ENCODE data around the gene DENND1B. TPM values are rescaled to one million over a fixed set of nuclear protein-coding genes. Genes with fewer than 3 reads are reported as not detected.

DENND1B gene
- polyA plus RNA-seq, 1 donor (not counting 4 experiments of a cell fraction or from before 2014, with no cell fraction given): 7.6 TPM

DNA sequence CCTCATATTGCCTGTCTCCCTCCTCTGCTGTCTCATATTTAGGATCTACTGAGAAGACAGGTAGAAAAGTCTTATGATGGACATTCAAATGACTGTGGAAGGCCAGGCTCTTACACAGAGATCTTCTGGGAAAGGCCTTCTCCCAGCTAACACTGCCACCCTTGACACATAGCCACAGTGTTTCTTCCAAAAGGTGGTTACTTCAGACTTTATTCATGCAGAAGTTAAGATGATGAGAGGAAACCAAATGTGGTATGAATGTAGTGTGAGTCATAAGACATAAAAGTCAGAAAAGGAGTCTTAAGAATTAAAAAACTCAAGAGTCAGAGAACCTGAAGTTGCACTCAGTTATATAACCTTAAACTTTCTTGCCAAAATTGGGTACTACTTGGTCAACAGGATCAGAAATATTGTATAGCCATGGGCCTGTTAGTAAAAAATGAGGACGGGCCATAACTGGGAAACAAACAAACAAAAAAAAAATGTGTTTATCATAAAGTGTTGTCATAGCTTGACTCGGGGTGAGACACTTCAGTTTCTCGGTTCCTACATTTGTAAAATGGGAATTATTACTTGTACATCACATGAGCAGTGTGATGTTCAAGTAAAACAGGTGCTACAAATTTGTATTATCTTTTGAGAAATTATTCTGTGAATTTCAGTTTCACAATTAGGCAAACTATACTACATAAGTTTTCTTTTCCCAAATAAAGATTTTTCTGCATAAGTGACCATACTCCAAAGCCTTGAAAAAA is 1.2 kb upstream of the DENND1B start:
- H3K4me3 ChIP-seq (ENCODE audit: control insufficient read depth in 2 of 3, extremely low read depth in 1 of 3, insufficient read depth in 2 of 3, low read depth in 1 of 3, low read length in 3 of 3): no peak overlapping the region
- dilution Hi-C loops (cut with MboI; ENCODE audit: extremely low pct_ligation_motif_present, low sequenced_read_pairs): no loop called here
- no peak for FAIRE-seq
- H3K9me1 ChIP-seq (ENCODE audit: control insufficient read depth, extremely low read depth, insufficient read depth, low read length): no peaks in the 10 kb centered on the region
- H3K27me3 ChIP-seq (ENCODE audit: control insufficient read depth, extremely low read depth, insufficient read depth, low read length): no peaks in the 10 kb centered on the region
- H3K4me2 ChIP-seq (ENCODE audit: control insufficient read depth, extremely low read depth, insufficient read depth, low read depth, low read length): peak overlapping the region; percentile 82
- H3K79me2 ChIP-seq (ENCODE audit: control insufficient read depth, insufficient read depth, low read length): peaks cover 30% of the 10 kb centered on the region
- no peaks in the 10 kb centered on the region for H3K9me3 ChIP-seq (ENCODE audit: control insufficient read depth, low read depth, low read length)
- TF ChIP-seq, protein P1, sequence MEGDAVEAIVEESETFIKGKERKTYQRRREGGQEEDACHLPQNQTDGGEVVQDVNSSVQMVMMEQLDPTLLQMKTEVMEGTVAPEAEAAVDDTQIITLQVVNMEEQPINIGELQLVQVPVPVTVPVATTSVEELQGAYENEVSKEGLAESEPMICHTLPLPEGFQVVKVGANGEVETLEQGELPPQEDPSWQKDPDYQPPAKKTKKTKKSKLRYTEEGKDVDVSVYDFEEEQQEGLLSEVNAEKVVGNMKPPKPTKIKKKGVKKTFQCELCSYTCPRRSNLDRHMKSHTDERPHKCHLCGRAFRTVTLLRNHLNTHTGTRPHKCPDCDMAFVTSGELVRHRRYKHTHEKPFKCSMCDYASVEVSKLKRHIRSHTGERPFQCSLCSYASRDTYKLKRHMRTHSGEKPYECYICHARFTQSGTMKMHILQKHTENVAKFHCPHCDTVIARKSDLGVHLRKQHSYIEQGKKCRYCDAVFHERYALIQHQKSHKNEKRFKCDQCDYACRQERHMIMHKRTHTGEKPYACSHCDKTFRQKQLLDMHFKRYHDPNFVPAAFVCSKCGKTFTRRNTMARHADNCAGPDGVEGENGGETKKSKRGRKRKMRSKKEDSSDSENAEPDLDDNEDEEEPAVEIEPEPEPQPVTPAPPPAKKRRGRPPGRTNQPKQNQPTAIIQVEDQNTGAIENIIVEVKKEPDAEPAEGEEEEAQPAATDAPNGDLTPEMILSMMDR (optimal IDR thresholded peaks at IDR 0.05 in 1 of 3, IDR thresholded peaks at IDR 0.05 in 1 of 3, conservative IDR thresholded peaks at IDR 0.05 in 1 of 3; ENCODE audit: extremely low read depth in 1 of 3, insufficient read depth in 2 of 3, low read length in 3 of 3): no peak
- TF ChIP-seq EZH2 (IDR thresholded peaks at IDR 0.05; ENCODE audit: low read length): no peak
- H4K20me1 ChIP-seq (ENCODE audit: control insufficient read depth, extremely low read depth, insufficient read depth, low read length): no peaks in the 10 kb centered on the region
- peak overlapping the region; percentile 89 for H3K9ac ChIP-seq (ENCODE audit: control insufficient read depth, extremely low read depth, insufficient read depth, low read length)
- DNase-seq (ENCODE audit: low read depth, low spot score): peak; percentile 49
- no peak overlapping the region for H2AFZ ChIP-seq (ENCODE audit: control insufficient read depth, low read length)
- peaks cover 0 to 4% of the 10 kb centered on the region in 2 experiments for H3K36me3 ChIP-seq (ENCODE audit: control insufficient read depth in 2 of 2, extremely low read depth in 1 of 2, insufficient read depth in 2 of 2, low read length in 2 of 2)
- H3K4me1 ChIP-seq (ENCODE audit: control insufficient read depth, extremely low read depth, insufficient read depth, low read length): peaks cover 22% of the 10 kb centered on the region
- H3K27ac ChIP-seq (ENCODE audit: control insufficient read depth, insufficient read depth, low read length): peak overlapping the region; percentile 89

DNA sequence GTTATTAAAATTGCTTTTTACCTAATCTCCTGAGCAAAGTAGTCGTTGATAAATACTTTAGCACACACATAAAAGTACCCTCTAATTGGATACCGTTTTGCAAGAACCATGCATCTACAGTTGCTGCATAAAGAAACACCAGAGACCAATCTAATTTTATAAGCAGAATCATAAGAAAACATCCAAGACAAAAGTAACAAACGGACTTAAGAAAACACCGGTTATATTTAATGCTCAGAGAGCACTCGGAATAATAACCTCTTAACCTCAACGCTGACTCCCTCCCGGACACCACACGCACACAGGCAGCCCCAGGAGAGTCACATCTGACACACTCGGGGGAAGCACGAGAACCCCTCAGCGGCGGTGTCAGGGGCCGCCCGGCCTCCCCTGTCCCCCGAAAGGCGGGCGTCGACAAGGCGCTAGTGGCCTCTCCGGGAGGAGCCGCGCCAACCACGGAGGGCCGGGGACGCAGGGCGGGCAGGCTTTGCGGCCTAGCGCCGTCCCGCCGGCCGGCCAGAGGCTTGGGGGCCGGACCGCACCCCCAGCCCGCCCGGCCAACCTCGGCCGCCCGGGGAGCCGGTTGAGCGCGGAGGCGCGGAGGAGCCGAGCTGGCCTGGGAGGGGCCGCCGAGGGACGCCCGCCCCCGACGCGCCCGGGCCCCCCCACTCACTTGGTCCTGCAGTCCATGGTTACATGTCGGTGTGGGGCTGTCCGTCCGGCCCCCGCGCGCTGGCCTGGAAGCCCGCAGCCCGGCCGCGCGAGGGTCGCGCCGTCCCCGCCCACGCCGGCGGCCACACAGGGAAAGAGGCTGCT is 606 bp downstream of the DENND1B start:
- Histone ChIP-seq H3K27ac (ENCODE audit: control insufficient read depth, insufficient read depth, low read length) (peak overlapping the region; percentile 89), H3K9me3 (ENCODE audit: control insufficient read depth, low read depth, low read length) (no peaks in the 10 kb centered on the region), H3K36me3 (ENCODE audit: control insufficient read depth in 2 of 2, extremely low read depth in 1 of 2, insufficient read depth in 2 of 2, low read length in 2 of 2) (peaks cover 0 to 4% of the 10 kb centered on the region in 2 experiments), H3K79me2 (ENCODE audit: control insufficient read depth, insufficient read depth, low read length) (peaks cover 38% of the 10 kb centered on the region), H3K9me1 (ENCODE audit: control insufficient read depth, extremely low read depth, insufficient read depth, low read length) (no peaks in the 10 kb centered on the region), H3K27me3 (ENCODE audit: control insufficient read depth, extremely low read depth, insufficient read depth, low read length) (no peaks in the 10 kb centered on the region), H3K9ac (ENCODE audit: control insufficient read depth, extremely low read depth, insufficient read depth, low read length) (peak overlapping the region; percentile 89), H3K4me2 (ENCODE audit: control insufficient read depth, extremely low read depth, insufficient read depth, low read depth, low read length) (peak overlapping the region; percentile 82), H2AFZ (ENCODE audit: control insufficient read depth, low read length) (peak overlapping the region; percentile 90), H3K4me1 (ENCODE audit: control insufficient read depth, extremely low read depth, insufficient read depth, low read length) (peaks cover 22% of the 10 kb centered on the region), H4K20me1 (ENCODE audit: control insufficient read depth, extremely low read depth, insufficient read depth, low read length) (no peaks in the 10 kb centered on the region), H3K4me3 (ENCODE audit: control insufficient read depth in 2 of 3, extremely low read depth in 1 of 3, insufficient read depth in 2 of 3, low read depth in 1 of 3, low read length in 3 of 3) (peak overlapping the region; percentile 76 to 94 (median 90))
- no peak for DNase-seq (ENCODE audit: low read depth, low spot score)
- TF ChIP-seq, protein P1 (optimal IDR thresholded peaks at IDR 0.05 in 1 of 3, IDR thresholded peaks at IDR 0.05 in 1 of 3, conservative IDR thresholded peaks at IDR 0.05 in 1 of 3; ENCODE audit: extremely low read depth in 1 of 3, insufficient read depth in 2 of 3, low read length in 3 of 3): no peak
- TF ChIP-seq EZH2 (IDR thresholded peaks at IDR 0.05; ENCODE audit: low read length): no peak
- dilution Hi-C loops (cut with MboI; ENCODE audit: extremely low pct_ligation_motif_present, low sequenced_read_pairs): no loop called here
- no peak for FAIRE-seq
